IPS-20b (cell line): ENCODE results near the gene ANKRD13D.

Source experiments
- H3K27ac ChIP-seq: one replicate; pipeline ENCODE4 v1.5.1; 2013; ENCODE audit warnings: low read length
- H3K27me3 ChIP-seq: 2 replicates; pipeline ENCODE4 v1.6.1; 2013; ENCODE audit warnings: mild to moderate bottlenecking, low read length, inconsistent platforms; ENCODE audit not compliant: insufficient read depth
- H3K36me3 ChIP-seq: 2 replicates; pipeline ENCODE4 v1.6.1; 2013; ENCODE audit warnings: low read depth, mild to moderate bottlenecking, inconsistent platforms, low read length, moderate library complexity; ENCODE audit not compliant: insufficient read depth
- H3K4me1 ChIP-seq: 2 replicates; pipeline ENCODE4 v1.6.1; 2013; ENCODE audit warnings: mild to moderate bottlenecking, control low read depth, inconsistent platforms, low read length, moderate library complexity; ENCODE audit not compliant: insufficient read depth
- H3K4me3 ChIP-seq: 2 replicates; pipeline ENCODE4 v1.5.1; 2013; ENCODE audit warnings: mild to moderate bottlenecking, low read length, inconsistent platforms
- H3K9ac ChIP-seq: 2 replicates; pipeline ENCODE4 v1.6.1; 2013; ENCODE audit warnings: low read depth, mild to moderate bottlenecking, inconsistent platforms, low read length, moderate library complexity
- H3K9me3 ChIP-seq: 2 replicates; pipeline ENCODE4 v1.6.1; 2013; ENCODE audit warnings: mild to moderate bottlenecking, low read depth, low read length, inconsistent platforms; ENCODE audit not compliant: insufficient read depth

ANKRD13D gene

GRCh38 chr11:67322049-67322448, 32.9 kb downstream of the ANKRD13D start:
- H3K9ac ChIP-seq: no peak overlapping the region
- H3K9me3 ChIP-seq: no peaks in the 10 kb centered on the region
- H3K4me3 ChIP-seq: no peak overlapping the region
- no peaks in the 10 kb centered on the region for H3K36me3 ChIP-seq
- H3K27ac ChIP-seq: no peak overlapping the region
- H3K27me3 ChIP-seq: peaks cover 32% of the 10 kb centered on the region
- no peaks in the 10 kb centered on the region for H3K4me1 ChIP-seq

DNA sequence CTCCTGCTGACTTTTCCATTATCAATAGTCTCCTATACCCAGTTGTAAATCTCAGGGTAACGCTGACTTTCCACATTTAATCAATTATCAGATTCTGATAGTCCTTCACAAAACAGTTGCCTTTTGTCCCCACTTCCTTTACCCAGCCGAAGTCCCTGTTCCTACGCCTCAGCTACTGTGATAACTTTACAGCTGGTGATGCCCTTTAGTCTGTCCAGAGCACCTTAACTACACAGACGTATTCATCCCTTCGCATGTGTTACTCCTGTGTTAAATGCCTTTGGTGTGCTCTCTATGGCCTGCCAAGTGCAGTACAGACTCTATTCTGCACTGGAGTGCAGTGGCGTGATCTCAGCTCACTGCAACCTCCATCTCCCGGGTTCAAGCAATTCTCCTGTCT, 34.4 kb downstream of the ANKRD13D start:
- Histone ChIP-seq H3K4me3 (no peak overlapping the region), H3K9ac (no peak overlapping the region), H3K27me3 (peaks cover 25% of the 10 kb centered on the region), H3K27ac (no peak overlapping the region), H3K9me3 (no peaks in the 10 kb centered on the region), H3K36me3 (no peaks in the 10 kb centered on the region), H3K4me1 (no peaks in the 10 kb centered on the region)

GRCh38 chr11:67332081-67332691, 43.1 kb downstream of the ANKRD13D start:
- Histone ChIP-seq H3K27ac (no peak overlapping the region), H3K4me3 (no peak overlapping the region), H3K9ac (no peak overlapping the region), H3K27me3 (no peaks in the 10 kb centered on the region), H3K9me3 (no peaks in the 10 kb centered on the region), H3K4me1 (no peaks in the 10 kb centered on the region), H3K36me3 (no peaks in the 10 kb centered on the region)

- no peaks in the 10 kb centered on the region for H3K36me3 ChIP-seq
- no peaks in the 10 kb centered on the region for H3K4me1 ChIP-seq
- no peaks in the 10 kb centered on the region for H3K27me3 ChIP-seq
- H3K27ac ChIP-seq: no peak overlapping the region
- no peak overlapping the region for H3K9ac ChIP-seq
- no peaks in the 10 kb centered on the region for H3K9me3 ChIP-seq
- H3K4me3 ChIP-seq: no peak overlapping the region
These were observed 48.2 kb downstream of the ANKRD13D start for GRCh38 chr11:67337257-67337656.

DNA sequence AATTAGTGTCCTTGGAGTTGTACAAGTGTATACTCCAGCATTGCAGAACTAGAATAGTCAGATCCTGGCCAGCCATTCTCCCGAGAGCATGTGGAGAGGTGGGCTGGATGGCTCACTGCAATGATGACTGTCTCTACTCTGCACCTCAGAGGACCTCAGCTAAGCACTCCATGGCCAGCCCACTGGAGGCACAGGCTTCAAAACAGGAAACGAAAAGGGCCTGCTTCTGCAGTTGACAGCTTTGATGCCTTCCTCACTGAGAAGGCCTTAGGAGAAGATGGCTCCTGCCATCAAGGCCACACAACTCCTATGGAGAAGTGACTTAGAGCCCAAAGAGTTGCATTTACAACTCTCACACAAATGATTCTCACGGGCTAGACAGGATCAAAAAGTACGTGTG, 55.2 kb downstream of the ANKRD13D start:
- Histone ChIP-seq H3K9ac (no peak overlapping the region), H3K4me1 (0 out of 2 replicates have a peak, but pooled peaks cover 3% of the 10 kb centered on the region), H3K36me3 (no peaks in the 10 kb centered on the region), H3K27ac (no peak overlapping the region), H3K27me3 (no peaks in the 10 kb centered on the region), H3K4me3 (no peak overlapping the region), H3K9me3 (no peaks in the 10 kb centered on the region)

- Histone ChIP-seq H3K9me3 (no peaks in the 10 kb centered on the region), H3K36me3 (no peaks in the 10 kb centered on the region), H3K27ac (no peak overlapping the region), H3K4me1 (0 out of 2 replicates have a peak, but pooled peaks cover 3% of the 10 kb centered on the region), H3K27me3 (no peaks in the 10 kb centered on the region), H3K9ac (no peak overlapping the region), H3K4me3 (no peak overlapping the region)
These were observed 56.3 kb downstream of the ANKRD13D start for GRCh38 chr11:67345247-67345919.

DNA sequence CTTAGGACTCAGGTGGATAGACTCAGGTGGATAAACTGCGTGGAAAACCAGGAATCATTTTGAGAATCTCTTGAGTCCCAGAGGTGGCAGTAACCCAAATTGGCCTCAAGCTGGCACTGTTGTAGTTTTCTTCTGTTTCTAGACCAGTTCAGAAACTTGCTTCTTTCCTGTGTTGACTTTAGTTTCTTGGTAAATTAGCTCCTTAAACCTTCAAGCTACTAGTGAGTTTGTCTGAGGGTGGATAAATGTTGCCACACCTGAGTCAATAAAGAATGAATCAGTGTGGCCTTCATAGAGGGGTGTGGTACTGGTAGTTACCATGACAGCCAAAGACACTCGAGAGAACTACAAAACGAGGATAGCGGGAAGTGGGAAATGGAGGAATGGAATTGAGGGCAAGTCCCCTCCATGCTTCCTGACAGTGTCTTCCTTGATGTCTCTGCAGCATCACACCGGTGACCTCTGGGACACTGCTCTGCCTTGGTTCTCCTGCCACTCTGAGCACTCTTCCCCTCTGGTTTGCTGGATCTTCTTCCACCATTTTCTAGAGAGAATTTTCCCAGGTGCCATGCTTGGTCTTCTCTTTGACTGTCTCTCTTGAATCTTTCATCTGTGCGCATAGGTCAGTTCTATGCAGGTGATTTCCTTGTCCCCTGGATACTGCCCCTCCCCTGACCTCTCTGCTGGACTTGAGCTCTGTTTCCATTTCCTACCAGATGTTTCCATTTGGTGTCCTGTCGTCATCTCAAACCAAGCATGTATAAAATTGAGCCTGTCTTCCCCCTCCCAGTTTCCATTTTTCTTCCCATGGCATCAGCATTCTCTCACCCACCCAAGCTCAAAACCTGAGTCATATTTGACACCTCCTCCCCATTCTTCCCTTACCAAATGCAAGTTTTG, 57.1 kb downstream of the ANKRD13D start:
- H3K27ac ChIP-seq: no peak overlapping the region
- H3K9me3 ChIP-seq: no peaks in the 10 kb centered on the region
- no peaks in the 10 kb centered on the region for H3K36me3 ChIP-seq
- H3K4me3 ChIP-seq: no peak overlapping the region
- H3K27me3 ChIP-seq: no peaks in the 10 kb centered on the region
- 0 out of 2 replicates have a peak, but pooled peaks cover 3% of the 10 kb centered on the region for H3K4me1 ChIP-seq
- H3K9ac ChIP-seq: no peak overlapping the region

- H3K27ac ChIP-seq: no peak overlapping the region
- no peak overlapping the region for H3K4me3 ChIP-seq
- H3K36me3 ChIP-seq: no peaks in the 10 kb centered on the region
- no peak overlapping the region for H3K9ac ChIP-seq
- no peaks in the 10 kb centered on the region for H3K9me3 ChIP-seq
- 0 out of 2 replicates have a peak, but pooled peaks cover 5% of the 10 kb centered on the region for H3K4me1 ChIP-seq
- no peaks in the 10 kb centered on the region for H3K27me3 ChIP-seq
These were observed 59.1 kb downstream of the ANKRD13D start for GRCh38 chr11:67347964-67348749.

DNA sequence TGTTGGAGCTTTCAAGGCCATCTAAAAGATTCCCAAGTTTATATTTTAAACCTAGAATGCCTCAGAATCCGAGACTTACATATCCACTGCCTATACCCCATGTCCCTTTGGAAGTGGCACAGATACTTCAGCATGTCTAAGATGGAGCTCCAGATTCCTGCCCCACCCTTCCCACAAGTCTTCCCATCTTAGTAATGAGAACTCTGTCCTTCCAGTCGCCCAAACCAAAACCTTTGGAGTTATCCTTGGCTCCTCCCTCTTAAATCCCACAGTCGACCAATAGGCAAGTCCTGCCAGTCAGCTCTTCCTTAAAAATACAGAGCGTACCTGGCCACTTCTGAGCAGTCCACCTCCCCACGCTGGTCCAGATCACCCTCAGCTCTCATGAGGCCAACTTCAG, 59.9 kb downstream of the ANKRD13D start:
- no peak overlapping the region for H3K9ac ChIP-seq
- no peak overlapping the region for H3K4me3 ChIP-seq
- no peaks in the 10 kb centered on the region for H3K27me3 ChIP-seq
- H3K27ac ChIP-seq: no peak overlapping the region
- no peaks in the 10 kb centered on the region for H3K36me3 ChIP-seq
- no peaks in the 10 kb centered on the region for H3K9me3 ChIP-seq
- peaks cover 6% of the 10 kb centered on the region; the same call in 1 of the 2 replicates for H3K4me1 ChIP-seq

- Histone ChIP-seq H3K4me3 (no peak overlapping the region), H3K27ac (no peak overlapping the region), H3K27me3 (no peaks in the 10 kb centered on the region), H3K36me3 (no peaks in the 10 kb centered on the region), H3K9me3 (no peaks in the 10 kb centered on the region), H3K4me1 (peaks cover 10% of the 10 kb centered on the region; the same call in 1 of the 2 replicates), H3K9ac (no peak overlapping the region)
These were observed 60.4 kb downstream of the ANKRD13D start for GRCh38 chr11:67349457-67349856.

DNA sequence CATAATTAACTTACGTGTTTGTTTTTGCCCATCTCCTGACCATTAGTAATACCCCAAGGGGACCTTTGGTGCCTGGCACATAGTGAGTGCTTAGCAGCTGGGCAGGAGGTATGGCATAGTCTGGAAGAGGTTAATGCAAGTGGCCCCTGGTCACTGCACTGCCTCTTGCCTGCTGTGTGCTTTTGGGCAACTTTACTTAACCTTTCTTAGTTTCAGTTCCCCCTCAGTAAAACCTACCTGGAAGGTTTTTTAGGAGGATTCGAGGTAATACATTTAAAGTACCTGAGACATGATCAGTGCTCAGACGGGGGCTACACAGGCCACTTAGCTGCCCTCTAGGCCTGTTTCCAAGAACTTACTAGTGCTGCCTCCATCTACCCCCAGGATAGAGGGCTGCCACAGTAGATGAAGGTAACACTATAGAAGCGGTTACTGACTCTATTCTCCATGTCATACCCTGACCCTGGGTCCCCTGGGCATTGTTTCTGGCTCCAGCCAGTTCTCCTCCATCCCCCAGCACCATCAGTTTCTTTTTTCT, 60.9 kb downstream of the ANKRD13D start:
- no peaks in the 10 kb centered on the region for H3K36me3 ChIP-seq

More for the DNA sequence above, 60.9 kb downstream of the ANKRD13D start:
- Histone ChIP-seq H3K9ac (no peak overlapping the region), H3K4me3 (no peak overlapping the region), H3K9me3 (no peaks in the 10 kb centered on the region), H3K27ac (no peak overlapping the region), H3K4me1 (peaks cover 12% of the 10 kb centered on the region; the same call in 1 of the 2 replicates), H3K27me3 (no peaks in the 10 kb centered on the region)
